Aorta (tissue), 5 donors: ENCODE measurements around the gene KANK3. TPM values are rescaled to one million over a fixed set of nuclear protein-coding genes. Genes with fewer than 3 reads are reported as not detected.
A peak's percentile ranks its signal among the peaks of the same experiment; 100 is the strongest.
"Not testable (repeated sequence)": the region's sequence is repeated elsewhere in the genome, so short reads cannot be mapped to it uniquely, and the experiment has no call there.

ENCODE experiments used
- ATAC-seq: fragments of 200-7000 bp; cut with Tn5 transposase; one replicate; pipeline ENCODE4 v1.9.1; 2022; ENCODE audit warnings: moderate library complexity; ENCODE audit not compliant: low FRiP score
- DNase-seq, 2 donors: peaks; one replicate each; pipeline ENCODE4 v3.0.0-alpha.2; 2020
- H3K27ac ChIP-seq, 2 donors: one replicate each; pipeline ENCODE4 v1.5.1; 2013; ENCODE audit warnings: low read length in 2 of 2, mild to moderate bottlenecking in 2 of 2, moderate library complexity in 2 of 2, control low read depth in 1 of 2, inconsistent platforms in 1 of 2, low read depth in 1 of 2
- H3K27me3 ChIP-seq, 2 donors: one replicate each; pipeline ENCODE4 v1.6.1; 2013; ENCODE audit warnings: control low read depth in 1 of 2, low read length in 1 of 2, mild to moderate bottlenecking in 1 of 2, moderate library complexity in 1 of 2; ENCODE audit not compliant: insufficient read depth in 2 of 2, control insufficient read depth in 1 of 2
- H3K36me3 ChIP-seq, 2 donors: one replicate each; pipeline ENCODE4 v1.6.1; 2013; ENCODE audit warnings: control low read depth in 1 of 2, low read length in 1 of 2, mild to moderate bottlenecking in 1 of 2; ENCODE audit not compliant: insufficient read depth in 2 of 2, control insufficient read depth in 1 of 2
- H3K4me1 ChIP-seq, 2 donors: one replicate each; pipeline ENCODE4 v1.6.1; 2013; ENCODE audit warnings: low read length in 2 of 2, control low read depth in 1 of 2, mild to moderate bottlenecking in 1 of 2, moderate library complexity in 1 of 2; ENCODE audit not compliant: insufficient read depth in 2 of 2, control insufficient read depth in 1 of 2
- H3K4me3 ChIP-seq, 2 donors: one replicate each; pipeline ENCODE4 v1.5.1; 2013; ENCODE audit warnings: low read length in 2 of 2, control low read depth in 1 of 2, mild to moderate bottlenecking in 1 of 2
- H3K9me3 ChIP-seq: one replicate; pipeline ENCODE4 v1.6.1; 2013; ENCODE audit warnings: mild to moderate bottlenecking, low read length; ENCODE audit not compliant: control insufficient read depth
- WGBS, 2 donors: extraction: QIAGEN DNeasy Blood & Tissue Kit; methylation state at CpG; one replicate each; pipeline ENCODE4 v1.1.7; 2013; 5-methylcytosine and 5-hydroxymethylcytosine counted together
- intact Hi-C, 2 donors: fragments of 100-400 bp; cut with DNase I; formaldehyde crosslinking; loops; one replicate each; pipeline versions ENCODE4 v1.14.2 to v1.15.0; 2022
- polyA plus RNA-seq, 2 donors: library from polyadenylated mRNA; stranded (reverse); fragments of 200-250 nt; gene quantifications; one replicate each; pipeline ENCODE4 v1.2.3, GENCODE V29; 2013
- total RNA-seq, 2 donors: library from RNA; stranded (reverse); fragmentation: NEBNext Ultra II Directional; extraction: Animal tissue kit (Norgen Biotek cat#: 25700); gene quantifications; one replicate each; pipeline ENCODE4 v1.2.1, GENCODE V29; 2021
- donor health status: healthy with polysubstance abuse.
- donor health status: Bipolar disorder and iron deficiency.
- donor health status: DM: no; HTN: no; CAD: no.
- donor health status: DM: no; HTN: no; CAD: no.
- donor health status: DM: yes; HTN: yes; CAD: no.

The KANK3 gene
- total and polyA plus RNA-seq, 4 donors: 0.50 to 23.9 (median 8.8) TPM

- H3K9me3 ChIP-seq: no peaks in the 10 kb centered on the region
- no peaks in the 10 kb centered on the region for H3K27me3 ChIP-seq
- no peak overlapping the region for H3K4me3 ChIP-seq
- no peaks in the 10 kb centered on the region for H3K36me3 ChIP-seq
- ATAC-seq (no peak), DNase-seq (no peak)
- no peak overlapping the region for H3K27ac ChIP-seq
- 72 to 98% methylated on average over 4 of the region's 4 CpGs for whole genome bisulfite sequencing, 2 donors
- H3K4me1 ChIP-seq: no peaks in the 10 kb centered on the region
- intact Hi-C loops: no loop called here
These were observed 43.9 kb upstream of the KANK3 start for GRCh38 chr19:8386990-8387389.

- H3K4me3 ChIP-seq, intact Hi-C loops, H3K36me3 ChIP-seq, H3K27ac ChIP-seq, ATAC-seq, H3K4me1 ChIP-seq, H3K27me3 ChIP-seq, H3K9me3 ChIP-seq, DNase-seq: not testable (repeated sequence)
- 82 to 89% methylated on average over 9 of the region's 9 CpGs for WGBS, 2 donors
These were observed 43.4 kb upstream of the KANK3 start for GRCh38 chr19:8386419-8386818.

GRCh38 chr19:8385566-8385965 lies 42.5 kb upstream of the KANK3 start:
- ATAC-seq, H3K27me3 ChIP-seq, intact Hi-C loops, DNase-seq, H3K36me3 ChIP-seq, H3K4me3 ChIP-seq, H3K27ac ChIP-seq, H3K4me1 ChIP-seq, H3K9me3 ChIP-seq: not testable (repeated sequence)
- 93 to 94% methylated on average over 3 of the region's 3 CpGs for WGBS, 2 donors

GRCh38 chr19:8385103-8385502 lies 42.0 kb upstream of the KANK3 start:
- ATAC-seq, DNase-seq, H3K27me3 ChIP-seq, H3K27ac ChIP-seq, H3K4me3 ChIP-seq, H3K36me3 ChIP-seq, intact Hi-C loops, H3K4me1 ChIP-seq, H3K9me3 ChIP-seq: not testable (repeated sequence)
- 81 to 90% methylated on average over 2 of the region's 2 CpGs for WGBS, 2 donors

GRCh38 chr19:8384569-8384968 lies 41.5 kb upstream of the KANK3 start:
- not testable (repeated sequence) for H3K4me3 ChIP-seq

GRCh38 chr19:8379156-8379891 lies 36.3 kb upstream of the KANK3 start:
- ATAC-seq, H3K9me3 ChIP-seq, H3K27me3 ChIP-seq, DNase-seq, H3K4me3 ChIP-seq, H3K4me1 ChIP-seq, intact Hi-C loops, H3K27ac ChIP-seq, H3K36me3 ChIP-seq: not testable (repeated sequence)
- 94 to 96% methylated on average over 13 of the region's 13 CpGs for WGBS, 2 donors

More at GRCh38 chr19:8384569-8384968, 41.5 kb upstream of the KANK3 start:
- ATAC-seq, H3K36me3 ChIP-seq, H3K9me3 ChIP-seq, intact Hi-C loops, DNase-seq, H3K4me1 ChIP-seq, H3K27ac ChIP-seq, H3K27me3 ChIP-seq: not testable (repeated sequence)
- WGBS, 2 donors: 80 to 92% methylated on average over 4 of the region's 4 CpGs

- 57 to 73% methylated on average over 1 of the region's 1 CpG for WGBS, 2 donors
- no peak overlapping the region for H3K4me3 ChIP-seq
- intact Hi-C loops: no loop called here
- no peaks in the 10 kb centered on the region for H3K4me1 ChIP-seq
- ATAC-seq (no peak), DNase-seq (peak in 1 of 2 donors; percentile 12)
- no peaks in the 10 kb centered on the region for H3K27me3 ChIP-seq
- H3K27ac ChIP-seq: no peak overlapping the region
- no peaks in the 10 kb centered on the region for H3K36me3 ChIP-seq
- H3K9me3 ChIP-seq: no peaks in the 10 kb centered on the region
These were observed 34.5 kb upstream of the KANK3 start for GRCh38 chr19:8377598-8377997.

- H3K27ac ChIP-seq, H3K36me3 ChIP-seq, H3K9me3 ChIP-seq, ATAC-seq, intact Hi-C loops, H3K4me3 ChIP-seq, H3K27me3 ChIP-seq, H3K4me1 ChIP-seq, DNase-seq: not testable (repeated sequence)
- WGBS, 2 donors: 91 to 93% methylated on average over 9 to 10 of the region's 10 CpGs
These were observed 33.4 kb upstream of the KANK3 start for GRCh38 chr19:8376373-8376974.

- H3K4me3 ChIP-seq, H3K27me3 ChIP-seq, ATAC-seq, H3K9me3 ChIP-seq, H3K36me3 ChIP-seq, H3K27ac ChIP-seq, H3K4me1 ChIP-seq, intact Hi-C loops: not testable (repeated sequence)
- DNase-seq: peak in 1 of 2 donors; percentile 42
- WGBS, 2 donors: 97% methylated on average over 29 to 32 of the region's 32 CpGs
These were observed 32.7 kb upstream of the KANK3 start for GRCh38 chr19:8375766-8376165.
